ENCODE results near the gene TMEM53. TPM values are rescaled to one million over a fixed set of nuclear protein-coding genes. Genes with fewer than 3 reads are reported as not detected.

The TMEM53 gene
- total RNA-seq, 1 donor: 9.2 TPM

- H3K4me3 ChIP-seq (ENCODE audit: low read depth, low read length): no peak overlapping the region
- DNase-seq (ENCODE audit: low read depth): no peak
- TF ChIP-seq, protein P1, sequence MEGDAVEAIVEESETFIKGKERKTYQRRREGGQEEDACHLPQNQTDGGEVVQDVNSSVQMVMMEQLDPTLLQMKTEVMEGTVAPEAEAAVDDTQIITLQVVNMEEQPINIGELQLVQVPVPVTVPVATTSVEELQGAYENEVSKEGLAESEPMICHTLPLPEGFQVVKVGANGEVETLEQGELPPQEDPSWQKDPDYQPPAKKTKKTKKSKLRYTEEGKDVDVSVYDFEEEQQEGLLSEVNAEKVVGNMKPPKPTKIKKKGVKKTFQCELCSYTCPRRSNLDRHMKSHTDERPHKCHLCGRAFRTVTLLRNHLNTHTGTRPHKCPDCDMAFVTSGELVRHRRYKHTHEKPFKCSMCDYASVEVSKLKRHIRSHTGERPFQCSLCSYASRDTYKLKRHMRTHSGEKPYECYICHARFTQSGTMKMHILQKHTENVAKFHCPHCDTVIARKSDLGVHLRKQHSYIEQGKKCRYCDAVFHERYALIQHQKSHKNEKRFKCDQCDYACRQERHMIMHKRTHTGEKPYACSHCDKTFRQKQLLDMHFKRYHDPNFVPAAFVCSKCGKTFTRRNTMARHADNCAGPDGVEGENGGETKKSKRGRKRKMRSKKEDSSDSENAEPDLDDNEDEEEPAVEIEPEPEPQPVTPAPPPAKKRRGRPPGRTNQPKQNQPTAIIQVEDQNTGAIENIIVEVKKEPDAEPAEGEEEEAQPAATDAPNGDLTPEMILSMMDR (IDR thresholded peaks at IDR 0.05; ENCODE audit: insufficient read depth, low read length): no peak
Observed at GRCh38 chr1:44643721-44644334, 30.5 kb downstream of the TMEM53 start.

DNA sequence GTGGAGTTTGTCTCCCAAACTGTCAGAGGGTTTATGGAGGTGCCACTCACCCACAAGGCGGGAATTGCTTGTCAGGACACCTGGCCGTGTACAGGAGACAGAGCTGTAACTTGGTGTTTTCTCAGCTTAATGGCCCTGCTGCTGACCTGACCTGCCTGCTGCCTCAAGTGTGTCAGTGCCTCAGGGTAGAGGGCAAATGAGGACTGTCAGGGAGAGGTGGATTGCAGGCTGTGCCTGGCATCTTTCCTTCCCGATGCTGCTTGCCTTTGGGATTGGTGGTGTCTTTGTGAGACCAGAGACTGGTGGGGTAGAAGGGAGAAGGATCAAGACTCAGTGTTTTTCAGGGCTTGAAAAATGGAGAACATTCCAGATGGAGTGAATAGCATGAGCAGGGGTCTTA, 31.4 kb downstream of the TMEM53 start:
- TF ChIP-seq, protein P1 (IDR thresholded peaks at IDR 0.05; ENCODE audit: insufficient read depth, low read length): no peak
- no peak overlapping the region for H3K4me3 ChIP-seq (ENCODE audit: low read depth, low read length)
- no peak for DNase-seq (ENCODE audit: low read depth)

- DNase-seq (ENCODE audit: low read depth): no peak
- TF ChIP-seq, protein P1 (IDR thresholded peaks at IDR 0.05; ENCODE audit: insufficient read depth, low read length): no peak
- no peak overlapping the region for H3K4me3 ChIP-seq (ENCODE audit: low read depth, low read length)
Observed at GRCh38 chr1:44642255-44642654, 32.0 kb downstream of the TMEM53 start.

- DNase-seq (ENCODE audit: low read depth): no peak
- H3K4me3 ChIP-seq (ENCODE audit: low read depth, low read length): no peak overlapping the region
- TF ChIP-seq, protein P1 (IDR thresholded peaks at IDR 0.05; ENCODE audit: insufficient read depth, low read length): no peak
Observed at GRCh38 chr1:44641126-44642102, 32.9 kb downstream of the TMEM53 start.

DNA sequence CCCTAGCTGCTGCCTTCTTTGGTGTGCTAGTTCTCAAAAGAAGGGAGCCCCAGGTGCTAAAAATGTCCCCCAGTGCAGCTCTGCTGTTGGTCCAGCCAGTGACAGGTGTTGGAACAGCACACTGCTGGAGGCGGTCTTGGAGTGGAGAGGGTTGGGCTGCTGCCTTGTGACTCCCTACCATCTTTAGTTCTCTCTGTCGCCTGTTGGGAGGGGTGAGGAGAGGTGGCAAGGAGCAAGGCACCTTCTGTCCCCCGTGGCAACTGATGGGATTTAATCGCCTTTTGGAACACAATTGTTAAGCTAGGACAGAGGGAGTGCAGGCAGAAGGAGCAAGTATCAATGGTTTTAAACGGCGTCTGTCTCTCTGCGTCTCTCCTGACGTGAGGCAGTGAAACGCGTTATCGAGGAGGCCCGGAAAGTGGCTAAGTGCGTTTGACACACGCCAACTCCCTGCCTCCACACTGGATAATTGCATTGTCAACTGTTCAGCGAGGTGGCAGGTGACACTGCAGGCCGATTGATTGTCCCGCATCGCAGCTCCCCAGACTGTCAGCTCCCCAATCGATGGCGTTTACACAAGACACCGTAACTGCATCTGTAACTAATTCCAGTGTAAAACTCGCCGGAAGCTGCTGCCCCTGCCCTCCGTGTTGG, 34.0 kb downstream of the TMEM53 start:
- no peak overlapping the region for H3K4me3 ChIP-seq (ENCODE audit: low read depth, low read length)
- DNase-seq (ENCODE audit: low read depth): no peak
- TF ChIP-seq, protein P1 (IDR thresholded peaks at IDR 0.05; ENCODE audit: insufficient read depth, low read length): no peak

DNA sequence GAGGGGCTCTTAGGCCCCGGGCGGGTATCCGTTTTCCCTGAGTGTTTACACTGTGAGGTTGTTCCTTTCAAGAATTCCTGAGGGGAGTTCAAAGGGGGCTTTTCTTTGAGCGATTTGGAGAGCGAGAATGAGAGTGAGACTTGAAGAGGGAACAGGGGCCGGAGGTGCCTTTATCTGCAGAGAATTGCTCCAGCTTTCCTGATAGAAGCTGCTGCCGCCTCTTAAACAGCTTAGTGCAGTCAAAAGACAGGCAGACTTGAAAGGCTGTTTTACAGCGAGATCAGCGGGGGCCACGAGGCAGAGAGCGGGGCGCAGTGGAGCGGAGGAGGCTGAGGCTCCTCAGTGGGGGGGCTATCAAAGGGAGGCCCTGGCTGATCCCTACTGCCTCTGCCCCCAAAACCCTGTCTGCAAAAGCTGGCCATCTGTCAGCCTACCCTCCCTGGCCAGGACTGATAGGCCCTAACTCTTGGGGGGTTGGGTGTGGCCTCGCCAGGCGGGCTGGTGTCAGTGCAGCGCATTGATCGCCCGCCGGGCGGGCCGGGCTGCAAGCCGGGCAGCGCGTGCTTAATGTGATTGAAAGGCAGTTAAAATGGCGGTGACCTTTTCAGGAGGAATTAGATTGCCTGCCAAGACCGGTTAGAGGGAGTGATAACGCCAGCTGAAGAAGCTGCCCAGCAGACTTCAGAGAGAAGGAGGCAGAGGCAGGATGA, 36.4 kb downstream of the TMEM53 start:
- TF ChIP-seq, protein P1 (IDR thresholded peaks at IDR 0.05; ENCODE audit: insufficient read depth, low read length): no peak
- no peak overlapping the region for H3K4me3 ChIP-seq (ENCODE audit: low read depth, low read length)
- no peak for DNase-seq (ENCODE audit: low read depth)
